Esophagus muscularis mucosa (tissue), 4 donors: ENCODE results near the gene CD96. TPM values are rescaled to one million over a fixed set of nuclear protein-coding genes. Genes with fewer than 3 reads are reported as not detected.
"Not testable (repeated sequence)": the region's sequence is repeated elsewhere in the genome, so short reads cannot be mapped to it uniquely, and the experiment has no call there.

Source experiments
- DNase-seq: peaks from one replicate; pipeline ENCODE4 v3.0.0-alpha.2; 2017; ENCODE audit errors: extremely low spot score
- H3K27ac ChIP-seq, 4 donors: fragments of 200-600 bp; sonication (generic); replicated peaks in 1 of 4; 1 replicate in 3 of 4; 2 replicates in 1 of 4; pipeline ENCODE4 v1.5.1; 2016 to 2019; ENCODE audit warnings: mild to moderate bottlenecking in 1 of 4
- H3K27me3 ChIP-seq, 4 donors: fragments of 200-600 bp; sonication (generic); one replicate each; pipeline versions ENCODE4 v1.5.1 to v1.6.0; 2016 to 2019
- H3K36me3 ChIP-seq, 4 donors: fragments of 200-600 bp; sonication (generic); one replicate each; pipeline ENCODE4 v1.5.1; 2016 to 2019
- H3K4me1 ChIP-seq, 4 donors: fragments of 200-600 bp; sonication (generic); one replicate each; pipeline ENCODE4 v1.5.1; 2016 to 2019
- H3K4me3 ChIP-seq, 4 donors: fragments of 200-600 bp; sonication (generic); 1 replicate in 2 of 4; 2 replicates in 2 of 4; pipeline ENCODE4 v1.5.1; 2016 to 2019; ENCODE audit warnings: mild to moderate bottlenecking in 4 of 4, moderate library complexity in 1 of 4
- H3K9me3 ChIP-seq, 4 donors: fragments of 200-600 bp; sonication (generic); 1 replicate in 3 of 4; 2 replicates in 1 of 4; pipeline ENCODE4 v1.5.1; 2016 to 2019
- CTCF ChIP-seq, 3 experiments: fragments of 200-600 bp in 2 of 3; fragments of 450-650 bp in 1 of 3; sonication (generic) in 2 of 3; IDR thresholded peaks; one replicate each; pipeline ENCODE4 v1.5.1; 2017 to 2019; ENCODE audit warnings: antibody characterized with exemption in 3 of 3, mild to moderate bottlenecking in 2 of 3, moderate library complexity in 1 of 3
- EP300 ChIP-seq: sonication (generic); formaldehyde crosslinking; IDR thresholded peaks from one replicate; pipeline ENCODE4 v1.6.1; 2017; ENCODE audit warnings: antibody characterized with exemption
- POLR2A ChIP-seq: fragments of 450-650 bp; IDR thresholded peaks from one replicate; pipeline ENCODE4 v1.6.1; 2017; ENCODE audit warnings: antibody characterized with exemption, moderate library complexity, mild to moderate bottlenecking, low read depth
- POLR2AphosphoS5 ChIP-seq, 2 donors: sonication (generic); formaldehyde crosslinking; IDR thresholded peaks; one replicate each; pipeline ENCODE4 v1.6.1; 2017; ENCODE audit warnings: antibody characterized with exemption in 2 of 2
- WGBS: methylation state at CpG from one replicate; pipeline ENCODE4 v1.1.5; 2018; 5-methylcytosine and 5-hydroxymethylcytosine counted together
- intact Hi-C: fragments of 100-400 bp; cut with DNase I; formaldehyde crosslinking; loops from one replicate; pipeline ENCODE4 v1.15.1; 2023
- total RNA-seq, 4 donors: library from RNA; depleted of rRNA; stranded (reverse); fragments of >200 nt; gene quantifications; one replicate each; pipeline versions ENCODE4 v1.1.0 to v1.2.1, GENCODE V29; 2016

Gene CD96
- total RNA-seq, 4 donors from 2014 or later = 0.17 to 1.5 (median 0.43) TPM

- Histone ChIP-seq H3K27me3 (no peaks in the 10 kb centered on the region), H3K9me3 (no peaks in the 10 kb centered on the region), H3K36me3 (no peaks in the 10 kb centered on the region), H3K4me3 (no peak overlapping the region), H3K4me1 (no peaks in the 10 kb centered on the region), H3K27ac (no peak overlapping the region)
- TF ChIP-seq POLR2A (no peak), CTCF (IDR thresholded peaks at IDR 0.05) (no peak)
- 87% methylated on average over 2 of the region's 5 CpGs for WGBS
- intact Hi-C loops = no loop called here
- DNase-seq = no peak
Observed at GRCh38 chr3:111617912-111618601, 76.1 kb downstream of the CD96 start.

GRCh38 chr3:111618945-111619344 lies 76.9 kb downstream of the CD96 start:
- intact Hi-C loops = no loop called here
- TF ChIP-seq POLR2A (no peak), EP300 (no peak), POLR2AphosphoS5 (IDR thresholded peaks at IDR 0.05) (no peak), CTCF (IDR thresholded peaks at IDR 0.05) (no peak)
- no peak for DNase-seq
- Histone ChIP-seq H3K36me3 (no peaks in the 10 kb centered on the region), H3K4me3 (no peak overlapping the region), H3K27me3 (no peaks in the 10 kb centered on the region), H3K4me1 (no peaks in the 10 kb centered on the region), H3K9me3 (no peaks in the 10 kb centered on the region), H3K27ac (no peak overlapping the region)

GRCh38 chr3:111619833-111620232 lies 77.8 kb downstream of the CD96 start:
- no peak for DNase-seq
- no peak for TF ChIP-seq EP300
- no peak for TF ChIP-seq POLR2AphosphoS5 (IDR thresholded peaks at IDR 0.05)
- TF ChIP-seq CTCF (IDR thresholded peaks at IDR 0.05) = no peak
- Histone ChIP-seq H3K27me3 (no peaks in the 10 kb centered on the region), H3K36me3 (no peaks in the 10 kb centered on the region), H3K9me3 (no peaks in the 10 kb centered on the region), H3K4me3 (no peak overlapping the region), H3K27ac (no peak overlapping the region), H3K4me1 (no peaks in the 10 kb centered on the region)
- 76% methylated on average over 3 of the region's 3 CpGs for WGBS
- intact Hi-C loops = no loop called here

- intact Hi-C loops = no loop called here
- Histone ChIP-seq H3K27me3 (no peaks in the 10 kb centered on the region), H3K27ac (no peak overlapping the region), H3K4me1 (no peaks in the 10 kb centered on the region), H3K36me3 (no peaks in the 10 kb centered on the region), H3K9me3 (no peaks in the 10 kb centered on the region), H3K4me3 (no peak overlapping the region)
- 51% methylated on average over 5 of the region's 5 CpGs for WGBS
- TF ChIP-seq CTCF (IDR thresholded peaks at IDR 0.05) (no peak), POLR2A (no peak), EP300 (no peak), POLR2AphosphoS5 (IDR thresholded peaks at IDR 0.05) (no peak)
- DNase-seq = no peak
Observed at GRCh38 chr3:111621535-111621934, 79.5 kb downstream of the CD96 start.

GRCh38 chr3:111627092-111627491 lies 85.1 kb downstream of the CD96 start:
- TF ChIP-seq CTCF (IDR thresholded peaks at IDR 0.05) (no peak), EP300 (no peak), POLR2A (no peak), POLR2AphosphoS5 (IDR thresholded peaks at IDR 0.05) (no peak)
- DNase-seq = no peak
- Histone ChIP-seq H3K36me3 (no peaks in the 10 kb centered on the region), H3K27me3 (no peaks in the 10 kb centered on the region), H3K27ac (no peak overlapping the region), H3K4me3 (no peak overlapping the region), H3K9me3 (peaks cover 0 to 13% (median 4%) of the 10 kb centered on the region in 4 donors), H3K4me1 (no peaks in the 10 kb centered on the region)
- WGBS = 56% methylated on average over 2 of the region's 2 CpGs
- intact Hi-C loops = no loop called here

GRCh38 chr3:111629018-111629417 lies 87.0 kb downstream of the CD96 start:
- DNase-seq, H3K36me3 ChIP-seq, H3K4me3 ChIP-seq, H3K27me3 ChIP-seq, intact Hi-C loops, H3K27ac ChIP-seq, H3K4me1 ChIP-seq: not testable (repeated sequence)
- 100% methylated on average over 1 of the region's 1 CpG for WGBS
- peaks cover 0 to 13% (median 4%) of the 10 kb centered on the region in 4 donors for H3K9me3 ChIP-seq

- H3K4me3 ChIP-seq, H3K27ac ChIP-seq, H3K4me1 ChIP-seq, H3K27me3 ChIP-seq, intact Hi-C loops, H3K36me3 ChIP-seq, DNase-seq: not testable (repeated sequence)
- H3K9me3 ChIP-seq = peaks cover 0 to 13% (median 4%) of the 10 kb centered on the region in 4 donors
Observed at GRCh38 chr3:111630638-111631037, 88.6 kb downstream of the CD96 start.
